DMS153 treated with DMSO at 0.1 percent for 48 hours (cell line): Measurements from ENCODE around the gene TDRD1.

Experiments used
- DNase-seq: peaks from one replicate; lab custom pipeline; 2025; ENCODE audit not compliant: unreplicated experiment; lab: John Stamatoyannopoulos, UW

TDRD1 gene

GRCh38 chr10:114259824-114260223, 80.7 kb downstream of the TDRD1 start:
- no peak for DNase-seq

GRCh38 chr10:114260366-114260765, 81.2 kb downstream of the TDRD1 start:
- no peak for DNase-seq

- no peak for DNase-seq
These were observed 81.9 kb downstream of the TDRD1 start for GRCh38 chr10:114261076-114261475.

GRCh38 chr10:114262496-114262895, 83.3 kb downstream of the TDRD1 start:
- no peak for DNase-seq

- DNase-seq, result no peak
These were observed 86.4 kb downstream of the TDRD1 start for GRCh38 chr10:114265392-114266053.

- peak; percentile 77 for DNase-seq
These were observed 87.4 kb downstream of the TDRD1 start for GRCh38 chr10:114266521-114266920.

GRCh38 chr10:114271075-114271778, 92.1 kb downstream of the TDRD1 start:
- DNase-seq, result no peak

GRCh38 chr10:114271779-114272167, 92.6 kb downstream of the TDRD1 start:
- no peak for DNase-seq

- no peak for DNase-seq
These were observed 93.5 kb downstream of the TDRD1 start for GRCh38 chr10:114272696-114273095.

GRCh38 chr10:114273910-114274309, 94.8 kb downstream of the TDRD1 start:
- DNase-seq, result no peak

- DNase-seq, result no peak
These were observed 95.7 kb downstream of the TDRD1 start for GRCh38 chr10:114274616-114275453.

GRCh38 chr10:114276066-114276465, 96.9 kb downstream of the TDRD1 start:
- no peak for DNase-seq

GRCh38 chr10:114276671-114277070, 97.5 kb downstream of the TDRD1 start:
- no peak for DNase-seq

- no peak for DNase-seq
These were observed 99.2 kb downstream of the TDRD1 start for GRCh38 chr10:114278140-114278883.

GRCh38 chr10:114278884-114279191, 99.7 kb downstream of the TDRD1 start:
- DNase-seq, result no peak

GRCh38 chr10:114279289-114279688, 100.1 kb downstream of the TDRD1 start:
- DNase-seq, result no peak

GRCh38 chr10:114279901-114280644, 100.9 kb downstream of the TDRD1 start:
- no peak for DNase-seq

- no peak for DNase-seq
These were observed 101.9 kb downstream of the TDRD1 start for GRCh38 chr10:114281006-114281405.

GRCh38 chr10:114281461-114281860, 102.3 kb downstream of the TDRD1 start:
- DNase-seq, result no peak
